SIG-M5 treated with dmso at 0.1 percent for 504 hours (cell line): ENCODE measurements around the gene PHF21B.

Source experiments
- DNase-seq: peaks from one replicate; lab custom pipeline; 2025; ENCODE audit not compliant: unreplicated experiment; lab: John Stamatoyannopoulos, UW

Gene PHF21B

GRCh38 chr22:44898236-44898635 is 111.6 kb downstream of the PHF21B start:
- DNase-seq, result no peak

GRCh38 chr22:44895296-44896055 is 114.3 kb downstream of the PHF21B start:
- DNase-seq, result no peak

GRCh38 chr22:44894782-44895181 is 115.0 kb downstream of the PHF21B start:
- DNase-seq, result no peak

- DNase-seq, result no peak
These were observed 115.5 kb downstream of the PHF21B start for GRCh38 chr22:44894321-44894720.

GRCh38 chr22:44893731-44894080 is 116.1 kb downstream of the PHF21B start:
- no peak for DNase-seq

- DNase-seq, result no peak
These were observed 116.7 kb downstream of the PHF21B start for GRCh38 chr22:44892803-44893730.

- DNase-seq, result no peak
These were observed 117.6 kb downstream of the PHF21B start for GRCh38 chr22:44892243-44892642.

- no peak for DNase-seq
These were observed 118.0 kb downstream of the PHF21B start for GRCh38 chr22:44891791-44892190.

- no peak for DNase-seq
These were observed 118.5 kb downstream of the PHF21B start for GRCh38 chr22:44891293-44891747.

- DNase-seq, result no peak
These were observed 119.2 kb downstream of the PHF21B start for GRCh38 chr22:44890416-44891292.

- no peak for DNase-seq
These were observed 120.4 kb downstream of the PHF21B start for GRCh38 chr22:44889255-44889878.

- no peak for DNase-seq
These were observed 121.1 kb downstream of the PHF21B start for GRCh38 chr22:44888491-44889254.

GRCh38 chr22:44887941-44888366 is 121.9 kb downstream of the PHF21B start:
- DNase-seq, result no peak

GRCh38 chr22:44885806-44886360 is 123.9 kb downstream of the PHF21B start:
- no peak for DNase-seq

- no peak for DNase-seq
These were observed 124.6 kb downstream of the PHF21B start for GRCh38 chr22:44884968-44885805.

GRCh38 chr22:44884562-44884961 is 125.2 kb downstream of the PHF21B start:
- DNase-seq, result no peak

- no peak for DNase-seq
These were observed 126.8 kb downstream of the PHF21B start for GRCh38 chr22:44883011-44883421.

GRCh38 chr22:44882226-44882905 is 127.4 kb downstream of the PHF21B start:
- no peak for DNase-seq
